Measurements from ENCODE around the gene COASY. TPM values are rescaled to one million over a fixed set of nuclear protein-coding genes. Genes with fewer than 3 reads are reported as not detected.
A peak's percentile ranks its signal among the peaks of the same experiment; 100 is the strongest.
"Not testable (repeated sequence)": the region's sequence is repeated elsewhere in the genome, so short reads cannot be mapped to it uniquely, and the experiment has no call there.

Gene COASY
- total RNA-seq, 1 experiment from 2014 or later = 23.6 TPM

- in situ Hi-C loops (cut with HindIII; ENCODE audit: low pct_unique_long_range_greater_than_20kb, low sequenced_read_pairs) = no loop called here
- no peak for DNase-seq (ENCODE audit: low read depth, low spot score)
These were observed 22.9 kb downstream of the COASY start for GRCh38 chr17:42584880-42585279.

- no peak for DNase-seq (ENCODE audit: low read depth, low spot score)
- in situ Hi-C loops (cut with HindIII; ENCODE audit: low pct_unique_long_range_greater_than_20kb, low sequenced_read_pairs) = no loop called here
These were observed 23.4 kb downstream of the COASY start for GRCh38 chr17:42585353-42585752.

- no peak for DNase-seq (ENCODE audit: low read depth, low spot score)
- in situ Hi-C loops (cut with HindIII; ENCODE audit: low pct_unique_long_range_greater_than_20kb, low sequenced_read_pairs) = no loop called here
These were observed 24.7 kb downstream of the COASY start for GRCh38 chr17:42586514-42587230.

- DNase-seq (ENCODE audit: low read depth, low spot score) = no peak
- in situ Hi-C loops (cut with HindIII; ENCODE audit: low pct_unique_long_range_greater_than_20kb, low sequenced_read_pairs) = no loop called here
These were observed 28.9 kb downstream of the COASY start for GRCh38 chr17:42590886-42591285.

- DNase-seq (ENCODE audit: low read depth, low spot score) = no peak
- in situ Hi-C loops (cut with HindIII; ENCODE audit: low pct_unique_long_range_greater_than_20kb, low sequenced_read_pairs) = no loop called here
These were observed 29.5 kb downstream of the COASY start for GRCh38 chr17:42591411-42591810.

GRCh38 chr17:42596386-42596785 is 34.4 kb downstream of the COASY start:
- in situ Hi-C loops (cut with HindIII; ENCODE audit: low pct_unique_long_range_greater_than_20kb, low sequenced_read_pairs) = no loop called here
- no peak for DNase-seq (ENCODE audit: low read depth, low spot score)

GRCh38 chr17:42598905-42599304 is 37.0 kb downstream of the COASY start:
- in situ Hi-C loops (cut with HindIII; ENCODE audit: low pct_unique_long_range_greater_than_20kb, low sequenced_read_pairs) = no loop called here

GRCh38 chr17:42603318-42603717 is 41.4 kb downstream of the COASY start:
- in situ Hi-C loops (cut with HindIII; ENCODE audit: low pct_unique_long_range_greater_than_20kb, low sequenced_read_pairs) = no loop called here

More at GRCh38 chr17:42598905-42599304, 37.0 kb downstream of the COASY start:
- no peak for DNase-seq (ENCODE audit: low read depth, low spot score)

GRCh38 chr17:42607769-42608168 is 45.8 kb downstream of the COASY start:
- in situ Hi-C loops (cut with HindIII; ENCODE audit: low pct_unique_long_range_greater_than_20kb, low sequenced_read_pairs) = no loop called here
- DNase-seq (ENCODE audit: low read depth, low spot score) = no peak

More at GRCh38 chr17:42603318-42603717, 41.4 kb downstream of the COASY start:
- DNase-seq (ENCODE audit: low read depth, low spot score) = peak; percentile 75

GRCh38 chr17:42608305-42609181 is 46.6 kb downstream of the COASY start:
- no peak for DNase-seq (ENCODE audit: low read depth, low spot score)
- in situ Hi-C loops (cut with HindIII; ENCODE audit: low pct_unique_long_range_greater_than_20kb, low sequenced_read_pairs) = no loop called here

- peak; percentile 99 for DNase-seq (ENCODE audit: low read depth, low spot score)
- in situ Hi-C loops (cut with HindIII; ENCODE audit: low pct_unique_long_range_greater_than_20kb, low sequenced_read_pairs) = no loop called here
These were observed 47.4 kb downstream of the COASY start, which contains the start of the genes RETREG3 and TUBG1 for GRCh38 chr17:42609182-42609813. TSS of gene RETREG3 (minus strand) at chr17:42609374. CDS start at chr17:42609324, 50 bp downstream. TSS of gene TUBG1 (plus strand) at chr17:42609683. CDS start at chr17:42609738, 55 bp downstream.

GRCh38 chr17:42609814-42610801 is 48.2 kb downstream of the COASY start:
- in situ Hi-C loops (cut with HindIII; ENCODE audit: low pct_unique_long_range_greater_than_20kb, low sequenced_read_pairs); DNase-seq (ENCODE audit: low read depth, low spot score): not testable (repeated sequence)

- in situ Hi-C loops (cut with HindIII; ENCODE audit: low pct_unique_long_range_greater_than_20kb, low sequenced_read_pairs) = no loop called here
- no peak for DNase-seq (ENCODE audit: low read depth, low spot score)
These were observed 50.1 kb downstream of the COASY start for GRCh38 chr17:42612013-42612412.

- in situ Hi-C loops (cut with HindIII; ENCODE audit: low pct_unique_long_range_greater_than_20kb, low sequenced_read_pairs) = no loop called here
These were observed 51.8 kb downstream of the COASY start for GRCh38 chr17:42613699-42614295.

More at GRCh38 chr17:42613699-42614295, 51.8 kb downstream of the COASY start:
- no peak for DNase-seq (ENCODE audit: low read depth, low spot score)
